C4-2B (cell line): ENCODE measurements around the gene CBX7.

ENCODE experiments used
- ZFX ChIP-seq: fragments of 450-650 bp; IDR thresholded peaks from 2 replicates; pipeline ENCODE4 v1.6.1; 2017
- TF ChIP-seq, protein P1 (sequence below): fragments of 450-650 bp; conservative IDR thresholded peaks from 2 replicates; pipeline ENCODE4 v1.5.1; 2017; ENCODE audit warnings: mild to moderate bottlenecking

DNA sequence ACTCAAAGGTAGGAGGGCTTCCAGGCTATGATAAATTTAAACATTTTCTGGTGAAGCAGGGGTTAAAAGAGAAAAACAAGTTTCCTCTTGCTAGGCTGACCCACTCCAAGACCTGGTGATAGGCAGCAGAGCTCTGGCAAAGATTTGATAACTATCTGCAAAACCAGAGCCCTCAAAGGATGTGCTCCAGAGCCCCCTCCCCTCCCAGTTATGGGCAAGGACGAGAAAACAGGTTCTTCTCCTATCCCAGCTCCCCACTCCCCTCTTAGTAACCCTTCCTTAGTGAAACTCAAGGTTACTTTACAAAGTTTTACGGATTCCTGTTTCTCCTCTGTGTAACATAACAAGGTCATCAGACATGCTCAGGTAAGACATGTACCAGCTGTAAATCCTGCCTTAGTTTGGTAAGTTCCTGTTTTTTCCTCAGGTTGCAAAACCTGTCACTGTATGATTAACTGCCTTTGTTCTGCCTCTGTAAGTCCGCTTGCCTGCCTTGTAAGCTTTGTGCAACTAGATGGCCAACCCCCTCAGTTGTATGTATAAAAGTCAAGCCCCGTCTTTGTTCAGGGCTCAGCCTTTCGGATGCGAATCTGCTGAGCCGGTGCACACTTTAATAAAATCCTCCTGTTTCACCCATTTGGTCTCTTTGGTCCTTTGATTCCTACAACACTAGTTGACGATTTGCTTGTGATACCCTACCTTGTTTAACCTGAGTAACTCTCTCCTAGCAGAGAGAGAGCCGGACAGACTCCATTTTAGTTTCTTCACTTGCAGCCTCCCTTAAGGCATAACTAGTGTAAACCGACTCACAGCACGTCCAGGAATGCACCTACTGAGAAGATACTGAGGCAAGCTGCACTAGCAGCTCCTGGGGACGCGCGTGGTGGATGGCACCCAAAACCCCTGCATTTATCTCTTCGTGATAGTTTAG is 41.6 kb downstream of the CBX7 start:
- TF ChIP-seq, protein P1, sequence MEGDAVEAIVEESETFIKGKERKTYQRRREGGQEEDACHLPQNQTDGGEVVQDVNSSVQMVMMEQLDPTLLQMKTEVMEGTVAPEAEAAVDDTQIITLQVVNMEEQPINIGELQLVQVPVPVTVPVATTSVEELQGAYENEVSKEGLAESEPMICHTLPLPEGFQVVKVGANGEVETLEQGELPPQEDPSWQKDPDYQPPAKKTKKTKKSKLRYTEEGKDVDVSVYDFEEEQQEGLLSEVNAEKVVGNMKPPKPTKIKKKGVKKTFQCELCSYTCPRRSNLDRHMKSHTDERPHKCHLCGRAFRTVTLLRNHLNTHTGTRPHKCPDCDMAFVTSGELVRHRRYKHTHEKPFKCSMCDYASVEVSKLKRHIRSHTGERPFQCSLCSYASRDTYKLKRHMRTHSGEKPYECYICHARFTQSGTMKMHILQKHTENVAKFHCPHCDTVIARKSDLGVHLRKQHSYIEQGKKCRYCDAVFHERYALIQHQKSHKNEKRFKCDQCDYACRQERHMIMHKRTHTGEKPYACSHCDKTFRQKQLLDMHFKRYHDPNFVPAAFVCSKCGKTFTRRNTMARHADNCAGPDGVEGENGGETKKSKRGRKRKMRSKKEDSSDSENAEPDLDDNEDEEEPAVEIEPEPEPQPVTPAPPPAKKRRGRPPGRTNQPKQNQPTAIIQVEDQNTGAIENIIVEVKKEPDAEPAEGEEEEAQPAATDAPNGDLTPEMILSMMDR, result no peak
- no peak for TF ChIP-seq ZFX
